Measurements from ENCODE around the gene MED27. TPM values are rescaled to one million over a fixed set of nuclear protein-coding genes. Genes with fewer than 3 reads are reported as not detected.
"Not testable (repeated sequence)": the region's sequence is repeated elsewhere in the genome, so short reads cannot be mapped to it uniquely, and the experiment has no call there.

MED27 gene
- total and polyA plus RNA-seq, 9 of the 15 experiments (the other 6 are each of a cell fraction or from before 2014, with no cell fraction given) = 24.4 to 91.0 (median 36.1) TPM

DNA sequence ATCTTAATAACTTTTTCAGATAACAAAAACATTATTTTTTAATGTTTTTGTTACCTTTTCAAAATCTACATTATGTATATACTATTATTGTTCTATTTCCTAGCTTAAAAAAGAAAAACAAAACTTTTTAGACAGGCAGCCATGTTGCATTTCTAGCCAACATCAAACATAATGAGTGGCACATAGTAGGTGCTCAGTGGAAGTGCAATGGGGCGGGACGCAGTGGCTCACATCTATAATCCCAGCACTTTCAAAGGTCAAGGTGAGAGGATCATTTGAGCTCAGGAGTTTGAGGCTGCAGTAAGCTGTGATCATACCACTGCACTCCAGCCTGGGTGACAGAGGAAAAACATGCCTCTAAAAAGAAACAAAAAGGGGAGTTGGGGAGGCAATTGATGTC is 68.4 kb downstream of the MED27 start:
- FAIRE-seq = no peak
- CTCF ChIA-PET (ENCODE audit: low intra/inter-chr PET ratio) = no interaction called here
- BruUV-seq (replicated peaks) = no TSS peak

DNA sequence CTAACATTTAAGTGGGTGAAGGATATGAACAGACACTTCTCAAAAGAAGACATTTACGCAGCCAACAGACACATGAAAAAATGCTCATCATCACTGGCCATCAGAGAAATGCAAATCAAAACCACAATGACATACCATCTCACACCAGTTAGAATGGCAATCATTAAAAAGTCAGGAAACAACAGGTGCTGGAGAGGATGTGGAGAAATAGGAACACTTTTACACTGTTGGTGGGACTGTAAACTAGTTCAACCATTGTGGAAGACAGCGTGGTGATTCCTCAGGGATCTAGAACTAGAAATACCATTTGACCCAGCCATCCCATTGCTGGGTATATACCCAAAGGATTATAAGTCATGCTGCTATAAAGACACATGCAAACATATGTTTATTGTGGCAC is 69.5 kb downstream of the MED27 start:
- CTCF ChIA-PET (ENCODE audit: low intra/inter-chr PET ratio); in situ Hi-C loops (cut with MboI); H3K4me3 ChIP-seq; POLR2A ChIA-PET; H3K4me2 ChIP-seq (ENCODE audit: insufficient read depth, low read length); DNase-seq (ENCODE audit: extremely low read depth in 1 of 4, low spot score in 3 of 4); H3K4me1 ChIP-seq (replicated peaks in 1 of 2; ENCODE audit: control insufficient read depth in 2 of 2, insufficient read depth in 2 of 2, low read length in 2 of 2); H3K79me2 ChIP-seq (ENCODE audit: control insufficient read depth, insufficient read depth, low read length); H3K9me3 ChIP-seq (replicated peaks; ENCODE audit: control insufficient read depth, insufficient read depth, low read depth, low read length); ATAC-seq; BruUV-seq (replicated peaks); H3K27ac ChIP-seq (ENCODE audit: extremely low read depth, low read depth, low read length); H3K9ac ChIP-seq (ENCODE audit: insufficient read depth in 1 of 2, low read depth in 2 of 2, low read length in 2 of 2); H4K20me1 ChIP-seq (replicated peaks; ENCODE audit: control insufficient read depth, insufficient read depth, low read length); H2AFZ ChIP-seq (ENCODE audit: low read depth, low read length); H3K36me3 ChIP-seq (ENCODE audit: control insufficient read depth, insufficient read depth, low read length); intact Hi-C loops (cut with micrococcal nuclease); H3K9me1 ChIP-seq (ENCODE audit: control insufficient read depth, insufficient read depth, low read length); H3K27me3 ChIP-seq (ENCODE audit: control insufficient read depth in 2 of 2, insufficient read depth in 2 of 2, low read length in 2 of 2); FAIRE-seq: not testable (repeated sequence)
- WGBS (ENCODE audit: insufficient coverage, low coverage, missing lambda C conversion rate) = 100% methylated on average over 1 of the region's 2 CpGs

More for the DNA sequence above, 68.4 kb downstream of the MED27 start:
- Histone ChIP-seq H2AFZ (ENCODE audit: low read depth, low read length) (no peak overlapping the region), H4K20me1 (replicated peaks; ENCODE audit: control insufficient read depth, insufficient read depth, low read length) (peaks cover 5% of the 10 kb centered on the region; the same call in 1 of the 2 replicates), H3K36me3 (ENCODE audit: control insufficient read depth, insufficient read depth, low read length) (no peaks in the 10 kb centered on the region; the same call in 2 of the 3 replicates), H3K9me1 (ENCODE audit: control insufficient read depth, insufficient read depth, low read length) (no peaks in the 10 kb centered on the region), H3K27me3 (ENCODE audit: control insufficient read depth in 2 of 2, insufficient read depth in 2 of 2, low read length in 2 of 2) (no peaks in the 10 kb centered on the region), H3K4me3 (no peak overlapping the region), H3K27ac (ENCODE audit: extremely low read depth, low read depth, low read length) (no peak overlapping the region), H3K4me2 (ENCODE audit: insufficient read depth, low read length) (no peak overlapping the region), H3K9me3 (replicated peaks; ENCODE audit: control insufficient read depth, insufficient read depth, low read depth, low read length) (no peaks in the 10 kb centered on the region), H3K79me2 (ENCODE audit: control insufficient read depth, insufficient read depth, low read length) (no peaks in the 10 kb centered on the region), H3K4me1 (replicated peaks in 1 of 2; ENCODE audit: control insufficient read depth in 2 of 2, insufficient read depth in 2 of 2, low read length in 2 of 2) (no peaks in the 10 kb centered on the region), H3K9ac (ENCODE audit: insufficient read depth in 1 of 2, low read depth in 2 of 2, low read length in 2 of 2) (no peak overlapping the region)
- no peak for DNase-seq (ENCODE audit: extremely low read depth in 1 of 4, low spot score in 3 of 4)
- 100% methylated on average over 2 of the region's 2 CpGs for WGBS (ENCODE audit: insufficient coverage, low coverage, missing lambda C conversion rate)
- no peak for TF ChIP-seq MED1 (CRISPR knock-in tag; IDR thresholded peaks at IDR 0.05; ENCODE audit: borderline replicate concordance)
- peak; percentile 70; the same call in 1 of the 2 replicates for TF ChIP-seq ZKSCAN1 (IDR thresholded peaks at IDR 0.05; ENCODE audit: low read depth, low read length)
- POLR2A ChIA-PET = interaction anchor here (0.6 to 1.4 kb wide), 3 partner anchors 10 to 22 kb away, joined by 3 to 4 read pairs (median 3); no protein-coding TSS in a partner anchor
- in situ Hi-C loops (cut with MboI) = no loop called here
- intact Hi-C loops (cut with micrococcal nuclease) = no loop called here
- no peak for ATAC-seq

Data from K562 (cell line).